Pons (tissue), 1 donor: ENCODE data around the gene SKAP1.
"Not testable (repeated sequence)": the region's sequence is repeated elsewhere in the genome, so short reads cannot be mapped to it uniquely, and the experiment has no call there.

ENCODE experiments used
- DNase-seq: peaks from one replicate; pipeline ENCODE4 v3.0.0-alpha.2; 2016; ENCODE audit warnings: low spot score

The SKAP1 gene

DNA sequence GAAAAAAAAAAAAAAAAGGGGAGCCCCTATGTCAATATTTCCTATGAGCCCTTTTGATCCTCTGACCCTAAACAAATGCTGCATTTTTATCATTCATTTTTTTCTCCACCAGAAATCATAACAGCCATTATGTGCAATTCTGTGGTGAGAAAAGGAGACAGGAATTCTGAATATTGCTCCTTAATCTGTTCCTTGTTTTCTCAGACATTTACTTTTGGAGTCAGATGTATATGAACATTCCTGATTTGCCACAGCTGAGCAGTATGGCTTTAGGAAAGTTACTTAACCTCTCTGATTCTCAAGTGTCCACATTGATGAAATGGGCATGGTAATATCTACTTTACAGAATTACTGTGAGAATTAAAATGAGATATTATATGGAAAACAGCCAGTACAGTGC lies 144.4 kb downstream of the SKAP1 start:
- no peak for DNase-seq

GRCh38 chr17:48283907-48284306 lies 146.1 kb downstream of the SKAP1 start:
- DNase-seq, result no peak

DNA sequence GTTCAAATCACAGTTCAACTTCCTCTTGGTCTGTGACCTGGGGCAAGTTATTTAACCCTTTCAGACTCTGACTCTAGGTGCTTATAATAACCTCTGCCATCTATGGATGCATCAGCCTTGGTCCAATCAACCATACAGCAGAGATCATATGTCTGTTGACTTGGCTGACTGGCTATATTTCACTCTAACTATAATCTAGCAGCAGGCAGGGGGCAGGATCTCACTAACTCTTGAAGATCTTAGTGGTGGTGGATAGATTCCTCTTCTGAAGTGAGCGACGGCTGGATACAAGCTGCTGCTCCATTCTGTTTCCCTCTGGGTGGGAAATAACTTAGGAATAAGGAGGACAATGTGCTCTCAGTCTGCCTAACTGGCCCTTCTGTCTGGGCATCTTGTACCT lies 146.6 kb downstream of the SKAP1 start:
- DNase-seq, result no peak

GRCh38 chr17:48282303-48282702 lies 147.7 kb downstream of the SKAP1 start:
- no peak for DNase-seq

GRCh38 chr17:48278760-48279491 lies 151.1 kb downstream of the SKAP1 start:
- DNase-seq, result no peak

DNA sequence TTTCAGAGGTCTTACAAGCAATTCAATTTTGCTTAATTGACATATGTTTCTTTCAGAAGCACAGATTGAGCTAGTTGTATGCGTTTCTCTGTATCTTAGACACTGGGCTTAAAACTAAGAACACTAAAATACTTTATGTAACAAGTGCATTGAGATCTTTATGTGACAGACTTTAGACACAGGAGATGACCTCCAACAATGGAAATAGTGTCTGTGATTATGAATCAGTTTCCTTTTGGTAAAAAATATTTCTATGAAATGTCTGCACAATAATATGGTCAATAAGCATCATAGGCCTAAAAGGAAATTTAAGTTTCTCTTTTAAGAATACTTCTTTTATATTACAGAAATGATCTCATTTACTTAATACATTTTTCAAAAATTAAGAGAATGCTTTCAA lies 153.2 kb downstream of the SKAP1 start:
- DNase-seq, result no peak

DNA sequence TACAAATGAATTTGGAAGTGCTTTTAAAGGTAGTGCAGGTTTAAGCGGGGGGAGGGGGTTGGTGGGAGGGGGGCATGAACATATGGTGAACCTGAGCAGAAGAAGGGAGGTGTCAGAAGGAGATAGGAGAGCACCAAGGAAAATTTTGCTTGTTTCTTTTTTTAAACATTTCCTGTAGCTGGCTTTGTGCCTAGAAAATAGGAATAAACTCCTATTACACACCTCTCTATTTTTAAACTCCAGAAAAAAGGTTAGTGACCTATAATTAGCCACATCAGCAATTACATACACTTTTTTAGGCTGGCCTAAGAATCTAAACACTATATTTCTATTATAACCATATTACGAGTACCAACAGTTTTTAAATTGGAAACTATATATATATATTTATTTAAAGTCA lies 159.1 kb downstream of the SKAP1 start:
- no peak for DNase-seq

DNA sequence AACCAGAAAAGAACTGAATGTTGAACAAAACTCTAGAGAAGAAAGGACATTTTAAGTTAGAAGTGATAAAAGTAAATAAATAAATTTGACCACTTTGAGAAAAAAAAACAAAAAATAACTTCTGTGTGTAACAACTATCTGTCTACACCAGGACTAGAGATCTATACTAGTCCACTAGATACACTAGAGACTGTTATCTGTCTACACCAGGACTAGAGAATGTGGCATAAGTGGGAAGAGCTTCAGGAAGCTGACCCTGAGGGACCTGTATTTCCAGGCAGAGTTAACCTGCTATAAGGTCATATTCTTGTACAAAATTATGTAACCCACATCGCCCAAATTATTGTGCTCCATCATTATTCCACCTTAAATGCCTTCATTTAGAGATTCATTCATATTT lies 160.8 kb downstream of the SKAP1 start:
- no peak for DNase-seq

GRCh38 chr17:48263731-48264035 lies 166.3 kb downstream of the SKAP1 start:
- DNase-seq, result no peak

GRCh38 chr17:48262982-48263730 lies 166.9 kb downstream of the SKAP1 start:
- no peak for DNase-seq

DNA sequence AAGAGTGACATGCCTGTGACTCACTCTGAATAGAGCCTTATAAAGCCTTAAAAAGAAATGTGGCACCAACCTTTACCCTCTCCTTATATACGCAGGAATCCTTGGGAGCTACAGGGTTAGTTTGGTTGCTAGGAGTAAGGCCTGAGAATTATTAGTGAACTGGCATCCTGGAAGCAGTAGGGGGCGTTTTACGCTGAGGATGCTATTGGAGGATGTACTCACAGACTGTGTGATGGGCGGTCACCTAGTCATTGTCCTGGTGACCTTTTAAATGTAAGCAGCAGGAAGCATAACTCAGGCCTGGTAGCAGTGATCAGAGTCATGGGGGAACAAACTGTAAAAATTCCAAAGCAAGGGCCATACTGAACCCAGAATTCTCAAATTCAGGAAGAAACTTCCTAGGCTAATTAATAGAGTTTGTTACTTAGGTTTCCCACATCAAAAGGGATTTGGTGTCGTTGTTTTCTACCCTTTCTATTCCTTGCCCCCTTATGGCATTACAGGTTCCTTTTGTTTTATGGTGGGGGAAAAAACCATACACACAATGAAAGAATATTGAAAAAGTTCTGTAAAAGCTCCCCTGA lies 168.6 kb downstream of the SKAP1 start:
- no peak for DNase-seq

- DNase-seq, result peak; percentile 15
Measured at GRCh38 chr17:48259694-48260291, 170.2 kb downstream of the SKAP1 start.

DNA sequence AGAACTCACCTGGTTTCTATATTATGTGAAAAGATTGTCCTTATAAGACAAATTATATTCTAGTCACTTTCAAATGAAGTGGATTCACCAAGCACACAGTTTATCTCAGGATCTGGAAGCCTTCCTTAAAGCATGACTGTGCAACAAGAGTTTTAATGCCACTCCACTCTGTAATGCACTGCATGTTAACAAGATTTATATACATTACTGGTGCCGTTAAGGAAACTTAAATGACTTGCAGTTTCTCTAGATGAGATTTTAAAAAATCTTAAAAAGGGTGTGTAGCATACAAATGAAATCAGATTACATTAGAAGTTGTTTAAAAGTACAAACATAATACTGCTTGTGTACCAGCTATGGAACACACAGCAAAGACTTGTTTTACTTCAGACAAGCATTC lies 171.7 kb downstream of the SKAP1 start:
- no peak for DNase-seq

DNA sequence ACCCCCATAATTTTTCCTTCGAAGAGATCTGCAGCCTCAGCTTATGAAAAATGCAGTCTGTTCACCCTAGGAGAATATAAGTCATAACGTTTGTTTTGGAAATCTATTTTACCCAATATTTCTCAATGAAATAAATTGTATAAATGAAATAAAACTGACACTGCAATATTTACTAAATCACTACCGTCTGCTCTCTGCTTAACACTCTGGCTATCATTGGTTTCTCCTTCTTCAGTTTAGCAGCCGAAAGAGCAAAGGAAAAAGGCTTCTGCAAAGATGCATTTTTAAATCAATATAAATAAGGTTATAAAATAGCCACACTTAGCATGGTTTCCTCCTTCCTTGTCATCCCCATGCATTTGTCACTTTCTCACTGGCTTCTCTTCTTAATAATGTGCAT lies 174.3 kb downstream of the SKAP1 start:
- DNase-seq, result no peak

- DNase-seq, result no peak
Measured at GRCh38 chr17:48254896-48255295, 175.1 kb downstream of the SKAP1 start.

GRCh38 chr17:48253975-48254374 lies 176.0 kb downstream of the SKAP1 start:
- no peak for DNase-seq

GRCh38 chr17:48251950-48252349 lies 178.1 kb downstream of the SKAP1 start:
- no peak for DNase-seq

GRCh38 chr17:48250949-48251348 lies 179.1 kb downstream of the SKAP1 start:
- no peak for DNase-seq

- DNase-seq, result not testable (repeated sequence)
Measured at GRCh38 chr17:48250059-48250458, 180.0 kb downstream of the SKAP1 start.

- DNase-seq, result no peak
Measured at GRCh38 chr17:48247603-48248002, 182.4 kb downstream of the SKAP1 start.

GRCh38 chr17:48247038-48247437 lies 183.0 kb downstream of the SKAP1 start:
- DNase-seq, result no peak

DNA sequence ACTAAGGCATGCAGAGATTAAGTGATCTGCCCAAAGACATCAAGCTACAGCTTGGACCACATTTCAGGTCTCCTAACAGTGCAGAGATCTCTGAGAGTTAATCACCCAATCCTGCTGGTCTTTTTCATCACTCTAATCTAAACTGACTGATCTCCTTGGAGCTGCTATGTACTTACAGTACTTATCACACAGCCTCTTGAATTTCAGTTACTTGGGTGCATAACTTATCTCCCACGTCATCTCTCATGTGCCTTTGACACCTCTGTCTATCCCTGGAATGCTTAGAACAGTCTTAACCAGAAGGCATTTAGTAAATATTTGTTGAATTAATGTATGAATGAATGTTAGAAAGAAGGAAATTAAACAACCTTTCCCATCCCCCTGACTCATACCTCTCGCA lies 183.4 kb downstream of the SKAP1 start:
- DNase-seq, result no peak

GRCh38 chr17:48245465-48246033 lies 184.5 kb downstream of the SKAP1 start:
- DNase-seq, result not testable (repeated sequence)
